DND-41 (cell line): ENCODE results near the gene ACTBL2.

Source experiments
- ATAC-seq: fragments of 200-7000 bp; cut with Tn5 transposase; 3 replicates; pipeline ENCODE4 v1.9.1; 2021; ENCODE audit warnings: low read depth; ENCODE audit not compliant: insufficient read depth
- DNase-seq: peaks from one replicate; pipeline ENCODE4 v3.0.0-alpha.2; 2020
- H2AFZ ChIP-seq: 2 replicates; pipeline ENCODE4 v1.6.0; 2012; ENCODE audit warnings: low read depth, low read length
- H3K27ac ChIP-seq: 2 replicates; pipeline ENCODE4 v1.5.1; 2012; ENCODE audit warnings: low read length, inconsistent platforms
- H3K27me3 ChIP-seq: fragments of 200-600 bp; sonication (generic); 2 replicates; pipeline ENCODE4 v1.6.0; 2012; ENCODE audit warnings: low read length, mild to moderate bottlenecking, inconsistent platforms; ENCODE audit not compliant: insufficient read depth, poor library complexity
- H3K36me3 ChIP-seq: 2 replicates; pipeline ENCODE4 v1.5.1; 2012; ENCODE audit warnings: low read length, inconsistent platforms; ENCODE audit not compliant: insufficient read depth
- H3K4me1 ChIP-seq: 2 replicates; pipeline ENCODE4 v1.5.1; 2012; ENCODE audit warnings: mild to moderate bottlenecking, low read length; ENCODE audit not compliant: insufficient read depth
- H3K4me2 ChIP-seq: 2 replicates; pipeline ENCODE4 v1.6.0; 2012; ENCODE audit warnings: mild to moderate bottlenecking, moderate library complexity, low read length, inconsistent platforms; ENCODE audit not compliant: insufficient read depth
- H3K4me3 ChIP-seq, 2 experiments: fragments of 200-600 bp in 1 of 2; shearing (Covaris generic) in 1 of 2; 2 replicates each; pipeline ENCODE4 v1.5.1; 2012 to 2016; ENCODE audit warnings: inconsistent platforms in 2 of 2, low read length in 2 of 2, mild to moderate bottlenecking in 2 of 2, low read depth in 1 of 2, moderate library complexity in 1 of 2
- H3K79me2 ChIP-seq: 2 replicates; pipeline ENCODE4 v1.6.0; 2012; ENCODE audit warnings: low read length, inconsistent platforms; ENCODE audit not compliant: insufficient read depth
- H3K9ac ChIP-seq: 2 replicates; pipeline ENCODE4 v1.6.0; 2012; ENCODE audit warnings: low read depth, mild to moderate bottlenecking, inconsistent platforms, low read length, moderate library complexity
- H3K9me3 ChIP-seq: 2 replicates; pipeline ENCODE4 v1.5.1; 2012; ENCODE audit warnings: low read length, moderate library complexity, mild to moderate bottlenecking, inconsistent platforms; ENCODE audit not compliant: insufficient read depth, severe bottlenecking
- H4K20me1 ChIP-seq: 2 replicates; pipeline ENCODE4 v1.6.0; 2012; ENCODE audit warnings: low read length; ENCODE audit not compliant: insufficient read depth
- CTCF ChIP-seq: IDR thresholded peaks from 2 replicates; pipeline ENCODE4 v1.5.1; 2012; ENCODE audit warnings: borderline replicate concordance, low read length, moderate library complexity, mild to moderate bottlenecking; ENCODE audit not compliant: poor library complexity, severe bottlenecking; ENCODE audit errors: extremely low read depth
- EZH2 ChIP-seq: IDR thresholded peaks from 3 replicates; pipeline ENCODE4 v1.6.1; 2012; ENCODE audit warnings: borderline replicate concordance, low read depth, mild to moderate bottlenecking, moderate library complexity, low read length, inconsistent platforms; ENCODE audit not compliant: severe bottlenecking

Gene ACTBL2

GRCh38 chr5:57513785-57514184, 31.2 kb upstream of the ACTBL2 start:
- Histone ChIP-seq H3K4me3 (no peak overlapping the region), H3K9ac (no peak overlapping the region), H3K9me3 (peaks cover under 1% of the 10 kb centered on the region), H3K4me1 (peaks cover 16% of the 10 kb centered on the region), H4K20me1 (no peaks in the 10 kb centered on the region), H3K79me2 (no peaks in the 10 kb centered on the region), H3K27me3 (no peaks in the 10 kb centered on the region), H3K27ac (no peak overlapping the region), H2AFZ (no peak overlapping the region), H3K4me2 (no peak overlapping the region), H3K36me3 (no peaks in the 10 kb centered on the region)
- no peak for TF ChIP-seq CTCF
- no peak for TF ChIP-seq EZH2
- DNase-seq (no peak), ATAC-seq (no peak)

GRCh38 chr5:57511321-57511720, 28.7 kb upstream of the ACTBL2 start:
- H2AFZ ChIP-seq: no peak overlapping the region

GRCh38 chr5:57509501-57510260, 27.1 kb upstream of the ACTBL2 start:
- no peak overlapping the region for H3K9ac ChIP-seq
- peak overlapping the region; percentile 57 for H2AFZ ChIP-seq
- TF ChIP-seq EZH2: no peak
- TF ChIP-seq CTCF: no peak
- H3K36me3 ChIP-seq: no peaks in the 10 kb centered on the region
- H3K4me2 ChIP-seq: peak overlapping the region; percentile 38
- H3K4me3 ChIP-seq: no peak overlapping the region
- ATAC-seq (peak; percentile 96), DNase-seq (peak; percentile 71)
- no peaks in the 10 kb centered on the region for H3K27me3 ChIP-seq
- no peaks in the 10 kb centered on the region for H3K79me2 ChIP-seq
- H3K4me1 ChIP-seq: peaks cover 20% of the 10 kb centered on the region
- peak overlapping the region; percentile 56 for H3K27ac ChIP-seq
- no peaks in the 10 kb centered on the region for H4K20me1 ChIP-seq
- H3K9me3 ChIP-seq: no peaks in the 10 kb centered on the region

More at GRCh38 chr5:57511321-57511720, 28.7 kb upstream of the ACTBL2 start:
- ATAC-seq (no peak), DNase-seq (no peak)
- H3K4me2 ChIP-seq: no peak overlapping the region
- no peak overlapping the region for H3K4me3 ChIP-seq
- H3K9ac ChIP-seq: no peak overlapping the region
- no peaks in the 10 kb centered on the region for H3K36me3 ChIP-seq
- no peaks in the 10 kb centered on the region for H3K79me2 ChIP-seq
- peaks cover 20% of the 10 kb centered on the region for H3K4me1 ChIP-seq
- no peak for TF ChIP-seq EZH2
- no peaks in the 10 kb centered on the region for H3K27me3 ChIP-seq
- no peak overlapping the region for H3K27ac ChIP-seq
- H4K20me1 ChIP-seq: no peaks in the 10 kb centered on the region
- no peaks in the 10 kb centered on the region for H3K9me3 ChIP-seq

- Histone ChIP-seq H3K9me3 (no peaks in the 10 kb centered on the region), H3K4me1 (peaks cover 20% of the 10 kb centered on the region)
These were observed 25.6 kb upstream of the ACTBL2 start for GRCh38 chr5:57508211-57508610.

More at GRCh38 chr5:57508211-57508610, 25.6 kb upstream of the ACTBL2 start:
- Histone ChIP-seq H3K4me2 (no peak overlapping the region), H3K27me3 (no peaks in the 10 kb centered on the region), H4K20me1 (no peaks in the 10 kb centered on the region), H3K4me3 (no peak overlapping the region), H3K79me2 (no peaks in the 10 kb centered on the region), H3K36me3 (no peaks in the 10 kb centered on the region), H3K27ac (no peak overlapping the region), H3K9ac (no peak overlapping the region), H2AFZ (no peak overlapping the region)
- DNase-seq: no peak
- ATAC-seq: no peak
- TF ChIP-seq EZH2: no peak
- no peak for TF ChIP-seq CTCF
